Gastrocnemius medialis (tissue), 4 donors: ENCODE measurements around the gene PARP11.

Experiments used
- POLR2A ChIP-seq, 2 donors: fragments of 450-650 bp; IDR thresholded peaks; one replicate each; pipeline ENCODE4 v1.6.1; 2017; ENCODE audit warnings: antibody characterized with exemption in 2 of 2, mild to moderate bottlenecking in 2 of 2, moderate library complexity in 2 of 2
- TF ChIP-seq, protein P1 (sequence below), 5 experiments: fragments of 450-650 bp in 3 of 5; fragments of 200-600 bp in 2 of 5; sonication (generic) in 2 of 5; IDR thresholded peaks in 4 of 5; conservative IDR thresholded peaks in 1 of 5; 1 replicate in 4 of 5; 2 replicates in 1 of 5; pipeline ENCODE4 v1.5.1; 2016 to 2019; ENCODE audit warnings: antibody characterized with exemption in 5 of 5, mild to moderate bottlenecking in 3 of 5, moderate library complexity in 3 of 5

DNA sequence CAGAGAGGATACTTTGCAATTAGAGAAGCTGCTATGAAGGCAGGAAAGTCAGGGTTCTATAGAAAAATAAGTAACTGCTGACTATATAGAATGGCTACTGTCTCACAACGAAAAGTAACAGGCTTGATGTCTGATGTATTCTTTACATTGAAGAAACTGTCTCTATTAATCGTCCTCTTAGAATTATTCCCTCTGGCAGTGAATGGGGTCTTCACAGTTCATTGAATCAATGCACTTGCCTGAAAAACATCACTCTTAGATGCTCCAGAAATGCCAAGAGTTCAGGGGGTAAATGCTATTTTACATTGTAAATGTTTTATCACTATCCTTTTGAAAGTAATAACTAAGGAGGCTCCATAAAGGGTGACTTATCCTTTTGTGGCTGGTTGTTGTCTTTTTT, 82.6 kb downstream of the PARP11 start:
- TF ChIP-seq, protein P1, sequence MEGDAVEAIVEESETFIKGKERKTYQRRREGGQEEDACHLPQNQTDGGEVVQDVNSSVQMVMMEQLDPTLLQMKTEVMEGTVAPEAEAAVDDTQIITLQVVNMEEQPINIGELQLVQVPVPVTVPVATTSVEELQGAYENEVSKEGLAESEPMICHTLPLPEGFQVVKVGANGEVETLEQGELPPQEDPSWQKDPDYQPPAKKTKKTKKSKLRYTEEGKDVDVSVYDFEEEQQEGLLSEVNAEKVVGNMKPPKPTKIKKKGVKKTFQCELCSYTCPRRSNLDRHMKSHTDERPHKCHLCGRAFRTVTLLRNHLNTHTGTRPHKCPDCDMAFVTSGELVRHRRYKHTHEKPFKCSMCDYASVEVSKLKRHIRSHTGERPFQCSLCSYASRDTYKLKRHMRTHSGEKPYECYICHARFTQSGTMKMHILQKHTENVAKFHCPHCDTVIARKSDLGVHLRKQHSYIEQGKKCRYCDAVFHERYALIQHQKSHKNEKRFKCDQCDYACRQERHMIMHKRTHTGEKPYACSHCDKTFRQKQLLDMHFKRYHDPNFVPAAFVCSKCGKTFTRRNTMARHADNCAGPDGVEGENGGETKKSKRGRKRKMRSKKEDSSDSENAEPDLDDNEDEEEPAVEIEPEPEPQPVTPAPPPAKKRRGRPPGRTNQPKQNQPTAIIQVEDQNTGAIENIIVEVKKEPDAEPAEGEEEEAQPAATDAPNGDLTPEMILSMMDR (IDR thresholded peaks at IDR 0.05 in 4 of 5, conservative IDR thresholded peaks at IDR 0.05 in 1 of 5): no peak
- no peak for TF ChIP-seq POLR2A (IDR thresholded peaks at IDR 0.05)
